Panc1 (cell line): ENCODE data around the gene NDRG2. TPM values are rescaled to one million over a fixed set of nuclear protein-coding genes. Genes with fewer than 3 reads are reported as not detected.

ENCODE experiments used
- ATAC-seq: fragments of 200-7000 bp; cut with Tn5 transposase; 2 replicates; pipeline ENCODE4 v1.9.1; 2020; ENCODE audit warnings: mild to moderate bottlenecking, moderate library complexity
- BruUV-seq: library from RNA; stranded (reverse); fragments of 400-500 nt; replicated peaks from 2 replicates; lab custom pipeline; 2021; lab: Mats Ljungman, UMichigan
- CTCF ChIA-PET: fragments of 300-600 bp; sonication (Branson Sonifier 250); formaldehyde crosslinking; loops from one replicate; lab custom pipeline; 2022; ENCODE audit warnings: antibody characterized with exemption; lab: Charles Lee
- POLR2A ChIA-PET: fragments of 300-600 bp; sonication (Branson Sonifier 250); formaldehyde crosslinking; loops from one replicate; lab custom pipeline; 2022; ENCODE audit warnings: antibody characterized with exemption; lab: Charles Lee
- DNase-seq: peaks from one replicate; pipeline ENCODE4 v3.0.0-alpha.2; 2010; ENCODE audit warnings: low read depth, low spot score
- H3K27ac ChIP-seq: 2 replicates; pipeline ENCODE4 v1.5.1; 2011; ENCODE audit warnings: mild to moderate bottlenecking, low read length, inconsistent platforms
- H3K27me3 ChIP-seq: fragments of 200-500 bp; sonication (Bioruptor generic); 2 replicates; pipeline ENCODE4 v1.6.0; 2014; ENCODE audit warnings: low read length, inconsistent platforms; ENCODE audit not compliant: control insufficient read depth, insufficient read depth
- H3K36me3 ChIP-seq: fragments of 200-500 bp; sonication (Bioruptor generic); 2 replicates; pipeline ENCODE4 v1.5.1; 2014; ENCODE audit warnings: inconsistent platforms, mild to moderate bottlenecking, low read length, moderate library complexity; ENCODE audit not compliant: control insufficient read depth, insufficient read depth
- H3K4me1 ChIP-seq: 2 replicates; pipeline ENCODE4 v1.5.1; 2011; ENCODE audit warnings: inconsistent platforms, mild to moderate bottlenecking, low read length, moderate library complexity; ENCODE audit not compliant: control insufficient read depth, insufficient read depth
- H3K4me3 ChIP-seq, 2 experiments: 2 replicates each; pipeline ENCODE4 v1.5.1; 2011 to 2012; ENCODE audit warnings: low read depth in 2 of 2, low read length in 2 of 2, mild to moderate bottlenecking in 2 of 2, inconsistent platforms in 1 of 2, moderate library complexity in 1 of 2
- H3K9me3 ChIP-seq: fragments of 200-500 bp; sonication (Bioruptor generic); 2 replicates; pipeline ENCODE4 v1.5.1; 2014; ENCODE audit warnings: low read depth, mild to moderate bottlenecking, inconsistent platforms, low read length, moderate library complexity; ENCODE audit not compliant: control insufficient read depth, insufficient read depth
- POLR2AphosphoS5 ChIP-seq: IDR thresholded peaks from 2 replicates; pipeline ENCODE4 v1.6.1; 2012; ENCODE audit warnings: mild to moderate bottlenecking, low read depth, low read length, moderate library complexity
- SIN3A ChIP-seq: IDR thresholded peaks from 2 replicates; pipeline ENCODE4 v1.6.1; 2012; ENCODE audit warnings: low read depth, mild to moderate bottlenecking, low read length, moderate library complexity, borderline replicate concordance; ENCODE audit not compliant: insufficient read depth
- TCF7L2 ChIP-seq: IDR thresholded peaks from 2 replicates; pipeline ENCODE4 v1.6.1; 2011; ENCODE audit warnings: mild to moderate bottlenecking, low read depth, low read length, inconsistent platforms
- in situ Hi-C: cut with HindIII; loops from 2 replicates; pipeline ENCODE4 v1.10.0; 2016; ENCODE audit warnings: low sequenced_read_pairs, low pct_unique_long_range_greater_than_20kb
- intact Hi-C: fragments of 100-400 bp; cut with micrococcal nuclease; formaldehyde crosslinking; loops from one replicate; pipeline ENCODE4 v1.10.0; 2022; ENCODE audit not compliant: unreplicated experiment
- total RNA-seq: library from RNA; stranded (reverse); gene quantifications from one replicate; pipeline ENCODE4 v1.2.1, GENCODE V29; 2021; ENCODE audit not compliant: unreplicated experiment
- TF ChIP-seq, protein P1 (sequence below), 2 experiments: IDR thresholded peaks; 2 replicates each; pipeline ENCODE4 v1.6.1; 2011 to 2012; ENCODE audit warnings: low read depth in 2 of 2, control low read depth in 1 of 2, low read length in 1 of 2, mild to moderate bottlenecking in 1 of 2, moderate library complexity in 1 of 2; ENCODE audit not compliant: insufficient read depth in 1 of 2
- TF ChIP-seq, protein P2 (sequence below): fragments of 450-650 bp; IDR thresholded peaks from 2 replicates; pipeline ENCODE4 v1.5.1; 2017; ENCODE audit warnings: mild to moderate bottlenecking

NDRG2 gene
- total RNA-seq, 1 experiment from 2014 or later: 1.6 TPM

DNA sequence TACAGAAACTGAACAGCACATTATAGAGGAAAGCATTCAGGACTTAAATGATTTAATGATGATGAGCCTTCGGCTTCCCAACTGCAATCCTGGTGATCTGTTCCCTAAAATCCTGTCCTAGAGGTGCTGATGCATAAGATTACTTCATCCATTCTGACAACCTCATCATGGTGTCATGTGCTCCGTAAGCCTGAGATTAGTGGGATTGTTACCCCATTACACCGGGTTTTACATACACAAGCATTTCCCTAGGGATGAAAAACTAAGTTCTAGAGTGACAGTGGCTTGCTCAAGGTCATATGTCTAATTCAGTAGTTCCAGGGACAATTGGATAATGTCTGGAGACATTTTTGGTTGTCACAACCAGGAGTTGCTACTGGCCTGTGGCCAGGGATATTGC, 12.3 kb upstream of the NDRG2 start:
- Histone ChIP-seq H3K4me3 (no peak overlapping the region), H3K9me3 (no peaks in the 10 kb centered on the region), H3K27me3 (no peaks in the 10 kb centered on the region; the same call in none of the 2 replicates), H3K4me1 (no peaks in the 10 kb centered on the region), H3K27ac (no peak overlapping the region), H3K36me3 (no peaks in the 10 kb centered on the region)
- no peak for DNase-seq
- TF ChIP-seq, protein P1, sequence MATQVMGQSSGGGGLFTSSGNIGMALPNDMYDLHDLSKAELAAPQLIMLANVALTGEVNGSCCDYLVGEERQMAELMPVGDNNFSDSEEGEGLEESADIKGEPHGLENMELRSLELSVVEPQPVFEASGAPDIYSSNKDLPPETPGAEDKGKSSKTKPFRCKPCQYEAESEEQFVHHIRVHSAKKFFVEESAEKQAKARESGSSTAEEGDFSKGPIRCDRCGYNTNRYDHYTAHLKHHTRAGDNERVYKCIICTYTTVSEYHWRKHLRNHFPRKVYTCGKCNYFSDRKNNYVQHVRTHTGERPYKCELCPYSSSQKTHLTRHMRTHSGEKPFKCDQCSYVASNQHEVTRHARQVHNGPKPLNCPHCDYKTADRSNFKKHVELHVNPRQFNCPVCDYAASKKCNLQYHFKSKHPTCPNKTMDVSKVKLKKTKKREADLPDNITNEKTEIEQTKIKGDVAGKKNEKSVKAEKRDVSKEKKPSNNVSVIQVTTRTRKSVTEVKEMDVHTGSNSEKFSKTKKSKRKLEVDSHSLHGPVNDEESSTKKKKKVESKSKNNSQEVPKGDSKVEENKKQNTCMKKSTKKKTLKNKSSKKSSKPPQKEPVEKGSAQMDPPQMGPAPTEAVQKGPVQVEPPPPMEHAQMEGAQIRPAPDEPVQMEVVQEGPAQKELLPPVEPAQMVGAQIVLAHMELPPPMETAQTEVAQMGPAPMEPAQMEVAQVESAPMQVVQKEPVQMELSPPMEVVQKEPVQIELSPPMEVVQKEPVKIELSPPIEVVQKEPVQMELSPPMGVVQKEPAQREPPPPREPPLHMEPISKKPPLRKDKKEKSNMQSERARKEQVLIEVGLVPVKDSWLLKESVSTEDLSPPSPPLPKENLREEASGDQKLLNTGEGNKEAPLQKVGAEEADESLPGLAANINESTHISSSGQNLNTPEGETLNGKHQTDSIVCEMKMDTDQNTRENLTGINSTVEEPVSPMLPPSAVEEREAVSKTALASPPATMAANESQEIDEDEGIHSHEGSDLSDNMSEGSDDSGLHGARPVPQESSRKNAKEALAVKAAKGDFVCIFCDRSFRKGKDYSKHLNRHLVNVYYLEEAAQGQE (IDR thresholded peaks at IDR 0.05; ENCODE audit: insufficient read depth in 1 of 2, low read depth in 2 of 2, low read length in 1 of 2): no peak
- TF ChIP-seq POLR2AphosphoS5: no peak
- TF ChIP-seq SIN3A: no peak
- intact Hi-C loops: no loop called here
- POLR2A ChIA-PET: no interaction called here
- no peak for ATAC-seq
- CTCF ChIA-PET: no interaction called here
- BruUV-seq: no TSS peak
- in situ Hi-C loops: no loop called here

DNA sequence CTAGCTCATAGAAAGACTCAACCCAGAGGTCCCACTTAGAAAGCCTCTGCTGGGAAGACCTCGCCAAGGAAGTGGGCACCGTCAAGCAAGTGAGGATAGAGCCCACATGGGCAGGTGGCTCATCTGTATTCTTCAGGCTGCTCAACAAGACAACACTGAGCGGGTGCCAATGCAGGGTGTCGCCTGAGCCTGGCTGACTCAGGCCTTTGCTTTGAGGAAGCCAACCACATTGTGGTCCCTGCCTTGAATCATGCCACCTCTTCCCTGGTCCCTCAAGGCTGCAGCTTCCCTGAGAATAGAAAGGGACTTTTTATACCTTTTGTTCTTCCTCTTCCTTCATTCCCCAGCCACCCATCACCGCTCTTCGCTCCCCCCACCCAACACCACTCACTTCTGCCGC, 11.9 kb upstream of the NDRG2 start:
- ATAC-seq (no peak), DNase-seq (no peak)
- Histone ChIP-seq H3K27me3 (no peaks in the 10 kb centered on the region; the same call in none of the 2 replicates), H3K9me3 (no peaks in the 10 kb centered on the region), H3K4me1 (no peaks in the 10 kb centered on the region), H3K27ac (no peak overlapping the region), H3K4me3 (no peak overlapping the region), H3K36me3 (no peaks in the 10 kb centered on the region)
- in situ Hi-C loops: no loop called here
- no TSS peak for BruUV-seq
- intact Hi-C loops: no loop called here
- POLR2A ChIA-PET: no interaction called here
- TF ChIP-seq POLR2AphosphoS5: no peak
- CTCF ChIA-PET: no interaction called here

DNA sequence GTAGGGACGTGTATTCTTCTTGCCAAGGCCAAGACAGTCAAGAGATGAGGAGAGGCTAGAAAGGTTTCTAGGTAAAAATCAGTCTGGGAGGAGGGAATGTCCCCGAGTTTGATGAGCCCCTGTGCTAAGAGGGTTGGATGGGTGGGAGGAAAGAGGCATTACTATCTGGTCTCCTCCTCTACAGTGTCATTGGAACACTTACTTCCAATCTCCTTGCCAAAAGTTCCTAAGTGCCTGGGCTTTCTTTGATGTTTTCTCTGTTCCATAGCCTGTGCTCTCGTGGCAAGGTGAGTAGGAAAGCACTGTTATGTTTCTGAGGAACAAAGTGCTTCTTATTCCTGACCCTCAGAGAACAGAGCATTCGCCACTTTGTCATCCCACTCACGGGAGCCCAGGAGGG, 9.8 kb upstream of the NDRG2 start, which contains the start of gene RNASE13:
Gene RNASE13, minus strand, starts transcription at position 101 of the 400 bp plus-strand sequence. CDS start 519 bp downstream, outside the sequence.
- TF ChIP-seq, protein P1 (IDR thresholded peaks at IDR 0.05; ENCODE audit: insufficient read depth in 1 of 2, low read depth in 2 of 2, low read length in 1 of 2): no peak
- TF ChIP-seq SIN3A (no peak), POLR2AphosphoS5 (no peak), TCF7L2 (no peak)
- TF ChIP-seq, protein P2, sequence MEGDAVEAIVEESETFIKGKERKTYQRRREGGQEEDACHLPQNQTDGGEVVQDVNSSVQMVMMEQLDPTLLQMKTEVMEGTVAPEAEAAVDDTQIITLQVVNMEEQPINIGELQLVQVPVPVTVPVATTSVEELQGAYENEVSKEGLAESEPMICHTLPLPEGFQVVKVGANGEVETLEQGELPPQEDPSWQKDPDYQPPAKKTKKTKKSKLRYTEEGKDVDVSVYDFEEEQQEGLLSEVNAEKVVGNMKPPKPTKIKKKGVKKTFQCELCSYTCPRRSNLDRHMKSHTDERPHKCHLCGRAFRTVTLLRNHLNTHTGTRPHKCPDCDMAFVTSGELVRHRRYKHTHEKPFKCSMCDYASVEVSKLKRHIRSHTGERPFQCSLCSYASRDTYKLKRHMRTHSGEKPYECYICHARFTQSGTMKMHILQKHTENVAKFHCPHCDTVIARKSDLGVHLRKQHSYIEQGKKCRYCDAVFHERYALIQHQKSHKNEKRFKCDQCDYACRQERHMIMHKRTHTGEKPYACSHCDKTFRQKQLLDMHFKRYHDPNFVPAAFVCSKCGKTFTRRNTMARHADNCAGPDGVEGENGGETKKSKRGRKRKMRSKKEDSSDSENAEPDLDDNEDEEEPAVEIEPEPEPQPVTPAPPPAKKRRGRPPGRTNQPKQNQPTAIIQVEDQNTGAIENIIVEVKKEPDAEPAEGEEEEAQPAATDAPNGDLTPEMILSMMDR: no peak
- no peak within 1 kb of the TSS for H3K27ac ChIP-seq
- no peaks in the 10 kb centered on the region for H3K36me3 ChIP-seq
- no TSS peak for BruUV-seq
- ChIA-PET POLR2A (interaction anchor here (0.6 kb wide), 1 partner anchor 423 kb away, joined by 7 read pairs; no protein-coding TSS in a partner anchor), CTCF (interaction anchor here (2.2 kb wide), 1 partner anchor 20 kb away, joined by 11 read pairs; no protein-coding TSS in a partner anchor)
- no peak within 1 kb of the TSS for H3K4me3 ChIP-seq
- DNase-seq (no peak), ATAC-seq (no peak)
- no peaks in the 10 kb centered on the region; the same call in none of the 2 replicates for H3K27me3 ChIP-seq
- H3K4me1 ChIP-seq: no peaks in the 10 kb centered on the region
- intact Hi-C loops: no loop called here
- in situ Hi-C loops: no loop called here
- no peaks in the 10 kb centered on the region for H3K9me3 ChIP-seq
